Daoy (cell line): ENCODE measurements around the gene SLC7A9. TPM values are rescaled to one million over a fixed set of nuclear protein-coding genes. Genes with fewer than 3 reads are reported as not detected.
"Not testable (repeated sequence)": the region's sequence is repeated elsewhere in the genome, so short reads cannot be mapped to it uniquely, and the experiment has no call there.

Experiments
- DNase-seq: peaks from one replicate; pipeline ENCODE4 v3.0.0-alpha.2; 2015; ENCODE audit warnings: low read depth
- total RNA-seq: library from RNA; depleted of rRNA; stranded (reverse); fragments of >200 nt; shearing (Covaris generic); gene quantifications from 2 replicates; pipeline ENCODE4 v1.2.3, GENCODE V29; 2014

SLC7A9 gene
- total RNA-seq, 1 experiment from 2014 or later = not detected

GRCh38 chr19:32885255-32885654 lies 15.7 kb upstream of the SLC7A9 start:
- DNase-seq = not testable (repeated sequence)

GRCh38 chr19:32881766-32882165 lies 12.2 kb upstream of the SLC7A9 start:
- no peak for DNase-seq

DNA sequence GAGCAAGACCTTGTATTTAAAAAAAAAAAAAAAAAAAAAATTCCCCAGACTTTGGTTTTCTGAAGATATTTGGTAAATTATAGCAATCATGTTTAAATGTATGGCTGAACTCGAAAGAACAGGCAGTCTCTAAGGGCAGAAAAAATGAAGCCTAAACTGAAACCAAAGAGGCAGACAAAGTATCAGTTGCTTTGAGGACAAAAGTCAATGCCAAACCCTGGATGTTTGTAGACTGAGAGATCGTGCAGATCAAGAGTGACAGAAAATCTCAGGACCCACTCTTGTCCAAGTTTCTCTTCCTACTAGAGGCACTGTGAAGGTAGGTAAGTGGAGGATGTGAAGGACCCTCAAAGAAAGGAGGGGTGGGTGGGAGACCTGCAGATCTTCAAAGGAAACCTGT lies 11.1 kb upstream of the SLC7A9 start:
- no peak for DNase-seq

GRCh38 chr19:32879741-32880140 lies 10.2 kb upstream of the SLC7A9 start:
- no peak for DNase-seq

DNA sequence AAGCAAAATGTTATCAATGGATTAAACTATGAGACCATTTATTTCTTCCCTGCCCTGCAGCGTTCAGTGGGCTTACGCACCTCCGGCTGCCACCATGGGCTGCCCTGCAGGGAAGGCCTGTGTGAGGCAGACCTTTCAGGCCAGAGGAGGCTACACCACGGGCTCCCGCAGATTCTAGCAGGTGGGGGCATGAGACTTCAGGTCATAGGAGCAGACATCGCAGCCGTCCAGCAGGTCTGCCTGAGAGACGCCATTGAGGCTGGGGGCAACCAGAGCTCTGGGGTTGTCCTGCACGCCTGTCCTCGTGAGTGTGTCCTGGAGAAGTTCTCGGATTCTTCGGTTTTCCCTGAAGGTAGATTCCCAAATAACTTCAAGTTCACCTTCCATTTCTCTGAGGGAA lies 9.4 kb upstream of the SLC7A9 start:
- DNase-seq = no peak

DNA sequence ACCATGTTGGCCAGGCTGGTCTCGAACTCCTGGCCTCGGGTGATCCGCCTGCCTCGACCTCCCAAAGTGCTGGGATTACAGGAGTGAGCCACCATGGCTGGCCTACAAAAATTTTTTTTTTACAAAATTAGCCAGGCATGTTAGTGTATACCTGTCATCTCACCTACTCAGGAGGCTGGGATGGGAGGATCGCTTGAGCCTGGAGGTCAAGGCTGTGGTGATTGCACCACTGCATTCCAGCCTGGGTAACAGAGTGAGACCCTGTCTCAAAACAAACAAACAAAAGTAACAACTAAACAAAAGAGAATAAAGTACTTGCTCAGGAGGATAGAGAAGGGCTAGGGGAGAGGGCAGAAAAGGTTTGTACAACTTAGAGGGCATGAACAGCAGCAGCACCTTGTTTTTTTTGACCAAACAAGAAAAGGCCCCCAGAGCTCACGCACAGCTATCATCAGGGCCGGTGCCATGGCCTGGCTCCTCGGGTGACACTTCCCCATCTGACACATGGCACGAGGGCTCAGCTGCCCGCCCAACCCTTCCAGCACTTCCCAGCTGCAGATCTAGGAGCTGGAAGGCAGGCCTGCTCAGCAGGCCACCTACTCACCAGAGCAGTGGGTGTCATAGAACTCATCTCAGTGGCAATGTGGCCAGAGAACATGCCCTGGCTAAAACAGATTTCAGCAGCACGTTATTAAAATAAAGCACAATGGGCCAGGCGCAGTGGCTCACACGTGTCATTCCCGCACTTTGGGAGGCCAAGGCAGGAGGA lies 8.6 kb upstream of the SLC7A9 start:
- no peak for DNase-seq

- no peak for DNase-seq
Observed at GRCh38 chr19:32877323-32877912, 7.9 kb upstream of the SLC7A9 start.

DNA sequence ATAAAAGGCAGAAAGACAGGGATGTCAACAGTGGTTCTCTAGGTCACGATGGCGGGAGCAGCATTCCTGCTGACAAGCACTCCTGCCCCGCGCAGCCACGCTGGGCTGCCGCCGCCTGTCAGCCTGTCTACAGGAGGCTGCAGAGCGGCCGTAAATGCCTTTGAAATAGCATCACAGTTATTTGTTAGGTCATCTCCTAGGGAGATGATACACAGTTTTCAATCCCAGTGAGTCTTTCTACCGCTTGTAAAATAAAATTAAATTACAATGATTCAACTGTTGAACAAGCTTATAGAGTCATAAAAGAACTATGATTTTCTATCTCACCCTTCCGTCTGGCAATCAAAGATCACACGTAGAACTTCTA lies 7.3 kb upstream of the SLC7A9 start:
- DNase-seq = peak; percentile 30

DNA sequence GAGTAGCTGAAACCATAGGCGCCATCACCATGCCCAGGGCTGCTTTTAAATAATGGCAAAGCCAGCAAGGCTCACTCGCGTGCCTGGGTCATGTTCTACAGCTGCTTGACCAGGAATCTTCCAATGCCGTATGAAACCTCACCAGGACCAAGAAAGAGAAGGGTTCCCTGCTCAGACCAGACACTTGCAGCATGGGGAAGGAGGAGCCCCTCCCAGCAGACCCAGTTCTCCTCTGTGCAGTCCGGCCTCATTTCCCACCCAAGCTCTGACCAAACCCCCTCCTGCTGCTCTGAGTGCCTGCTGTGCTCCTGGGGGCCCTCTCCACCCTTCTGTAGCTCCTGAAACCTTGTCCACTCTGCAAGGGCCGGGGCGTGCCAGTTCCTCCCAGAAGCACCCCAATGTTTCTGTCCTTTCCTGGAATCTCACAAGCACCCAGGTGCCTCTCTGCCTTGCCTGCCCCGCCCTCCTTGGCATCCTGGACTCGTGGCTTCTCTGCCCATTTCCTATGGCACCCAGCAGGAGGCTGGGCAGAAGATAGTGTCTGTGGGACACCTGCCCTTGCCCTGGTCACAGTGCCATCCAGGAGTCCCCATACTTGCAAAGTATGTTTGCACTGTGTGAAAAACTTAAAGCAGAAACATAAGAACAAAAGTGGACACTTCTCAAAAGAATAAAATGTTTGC lies 6.8 kb upstream of the SLC7A9 start:
- DNase-seq = no peak

GRCh38 chr19:32875428-32875827 lies 5.9 kb upstream of the SLC7A9 start:
- DNase-seq = no peak

- no peak for DNase-seq
Observed at GRCh38 chr19:32874605-32875004, 5.0 kb upstream of the SLC7A9 start.

DNA sequence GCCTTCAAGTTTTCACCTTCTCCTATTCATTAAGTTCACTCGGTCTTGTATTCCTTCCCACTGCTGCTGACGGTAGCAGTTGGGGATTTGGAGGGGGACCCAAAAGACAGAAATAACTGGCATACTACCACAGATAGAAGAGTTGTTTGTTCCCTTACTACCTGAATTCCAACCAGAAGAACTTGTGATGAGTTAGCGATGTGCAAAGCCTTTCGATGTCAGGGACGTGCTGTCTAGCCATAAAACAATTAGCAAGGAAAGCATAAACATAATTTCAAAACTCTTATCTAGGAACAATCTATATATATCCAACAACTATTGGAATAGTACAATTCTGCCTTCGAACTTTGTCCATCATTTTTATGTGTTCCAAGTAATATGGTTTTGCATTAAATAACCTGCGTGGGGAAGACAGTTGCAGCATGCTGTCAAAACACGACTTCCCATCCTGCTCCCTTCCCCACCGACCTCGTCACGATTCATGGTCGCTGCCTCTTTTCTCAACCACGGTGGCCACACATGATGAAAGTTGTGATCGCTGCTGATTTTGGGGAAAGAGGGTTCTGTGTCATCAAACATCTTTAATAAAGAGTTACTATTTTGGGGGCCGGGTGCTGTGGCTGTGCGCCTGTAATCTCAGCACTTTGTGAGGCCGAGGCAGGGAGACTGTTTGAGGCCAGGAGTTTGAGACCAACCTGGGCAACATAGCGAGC lies 3.8 kb upstream of the SLC7A9 start:
- no peak for DNase-seq

DNA sequence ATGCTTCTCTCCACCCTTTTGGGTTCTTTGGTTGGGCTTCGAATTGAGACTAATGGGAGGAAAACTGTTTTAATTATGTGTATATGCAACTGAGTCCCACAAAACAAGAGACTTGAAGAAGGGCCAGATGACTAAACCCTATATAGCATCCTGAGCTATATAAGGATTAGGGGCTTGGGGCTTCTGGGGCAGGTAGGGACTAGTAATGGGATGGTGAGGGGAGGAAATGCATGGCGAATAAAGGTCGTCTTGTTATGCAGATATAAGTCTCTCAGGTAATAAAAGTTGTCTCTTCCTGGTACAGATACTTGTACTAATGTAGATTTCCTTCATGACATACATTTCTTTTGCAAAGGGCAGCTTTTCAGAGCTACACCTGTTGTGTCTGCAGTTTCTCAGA lies 2.8 kb upstream of the SLC7A9 start:
- DNase-seq = no peak

DNA sequence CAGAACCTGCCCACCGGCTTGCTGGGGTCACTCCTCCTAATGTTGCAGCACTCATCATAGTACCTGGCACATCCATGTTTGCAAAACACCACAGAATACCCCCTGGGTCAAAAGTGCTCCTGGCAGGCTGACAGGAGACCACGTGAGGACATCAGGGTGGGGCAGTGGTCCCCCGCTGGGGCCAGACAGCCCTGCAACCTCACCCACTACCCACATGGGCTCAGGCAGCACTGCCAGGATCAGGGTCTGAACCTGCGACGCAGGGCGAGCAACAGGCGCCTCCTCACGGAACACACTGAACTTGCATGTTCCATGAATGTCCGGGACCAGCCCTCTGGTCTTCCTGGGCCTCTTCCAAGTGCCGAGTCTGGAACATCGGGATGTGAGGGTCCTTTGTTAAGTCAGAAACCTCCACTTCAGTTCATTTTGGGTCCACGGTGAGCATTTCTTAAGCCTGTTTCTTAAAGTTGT lies 1.4 kb upstream of the SLC7A9 start:
- no peak for DNase-seq

DNA sequence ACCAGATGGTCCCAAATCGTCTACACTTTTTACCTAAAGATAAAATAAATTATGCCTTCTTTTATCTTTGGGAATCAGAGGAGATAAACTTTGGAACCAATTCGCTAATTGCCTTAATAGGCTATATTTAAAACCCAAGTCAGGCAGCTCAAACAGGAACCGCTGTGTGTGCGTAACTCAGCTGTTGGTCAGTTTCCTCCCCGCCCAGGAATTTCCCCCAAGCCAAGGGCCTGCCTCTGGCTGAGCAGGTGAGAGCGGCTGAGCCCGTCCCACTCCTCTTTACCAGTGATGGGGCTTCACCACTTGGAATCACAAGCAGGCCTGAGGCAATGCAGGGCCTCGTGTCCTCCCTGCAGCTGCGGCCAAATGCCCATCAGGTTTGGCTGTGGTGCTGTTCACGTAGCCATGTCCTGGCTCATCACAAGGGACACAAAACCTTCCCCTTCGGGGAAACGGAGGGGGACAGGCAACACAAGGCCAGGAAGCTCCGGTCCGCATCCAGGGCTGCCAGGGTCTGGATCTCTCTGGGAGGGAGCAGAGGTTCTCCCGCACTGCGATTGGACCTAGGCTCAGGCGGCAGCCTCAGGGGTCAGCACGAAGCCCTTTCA lies 503 bp upstream of the SLC7A9 start:
- no peak for DNase-seq

- no peak for DNase-seq
Observed at GRCh38 chr19:32868206-32868950, 1.2 kb downstream of the SLC7A9 start.

GRCh38 chr19:32867436-32867835 lies 2.1 kb downstream of the SLC7A9 start:
- not testable (repeated sequence) for DNase-seq

DNA sequence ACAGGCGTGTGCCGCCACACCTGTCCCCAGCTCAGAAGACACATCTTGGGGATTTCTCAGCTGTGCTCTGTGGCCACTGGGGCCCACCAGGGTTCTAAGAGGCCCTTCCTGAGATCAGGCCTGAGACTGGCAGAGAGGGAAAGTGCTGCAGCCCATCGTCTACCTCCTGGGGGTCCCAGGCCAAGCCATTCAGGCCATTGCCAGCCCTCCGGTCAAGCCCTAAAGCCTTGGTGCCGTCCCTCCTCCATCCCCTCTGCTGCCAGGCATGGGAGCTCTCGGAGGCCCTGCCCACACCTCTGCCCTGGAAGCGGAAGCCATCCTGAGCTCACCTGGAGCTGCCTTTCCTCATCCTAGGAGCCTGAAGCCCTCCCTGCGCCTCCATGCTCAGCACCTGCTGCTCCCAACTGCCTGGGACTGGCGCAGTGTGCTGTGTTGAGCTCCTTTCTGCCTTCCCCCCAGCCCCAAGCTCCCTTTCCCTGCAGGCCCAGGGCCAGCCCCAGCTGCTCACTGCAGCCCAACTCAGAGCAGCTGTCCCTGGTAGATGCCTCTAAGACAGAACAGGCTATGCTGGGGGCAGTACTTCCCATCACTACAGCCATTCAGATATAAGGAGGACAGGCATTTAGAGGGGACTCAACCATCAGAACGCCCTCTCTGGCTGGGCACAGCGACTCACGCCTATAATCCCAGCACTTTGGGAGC lies 2.9 kb downstream of the SLC7A9 start:
- no peak for DNase-seq

DNA sequence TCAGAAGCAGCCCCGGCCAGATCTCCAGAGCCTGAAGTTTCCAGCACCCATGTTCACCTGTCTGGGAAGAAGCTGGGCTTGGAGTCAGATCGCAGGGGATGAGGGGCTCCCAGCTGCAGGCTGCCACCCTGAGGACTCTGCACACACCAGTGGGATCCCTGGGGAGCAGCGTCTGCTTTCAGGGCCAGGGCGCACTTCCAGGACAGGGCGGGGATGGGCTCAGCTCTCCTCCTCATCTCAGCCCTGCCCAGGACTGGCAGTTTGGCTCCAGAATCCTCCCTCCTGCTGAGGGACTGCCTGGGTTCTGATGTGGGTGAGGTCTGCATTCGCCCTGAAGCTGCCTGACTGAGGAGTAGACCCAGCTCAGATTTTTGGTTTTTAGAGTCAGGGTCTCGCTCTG lies 3.5 kb downstream of the SLC7A9 start:
- no peak for DNase-seq

GRCh38 chr19:32865326-32865725 lies 4.2 kb downstream of the SLC7A9 start:
- no peak for DNase-seq
